Immature natural killer cell (primary cell): Measurements from ENCODE around the gene MBL2. TPM values are rescaled to one million over a fixed set of nuclear protein-coding genes. Genes with fewer than 3 reads are reported as not detected.

ENCODE experiments used
- DNase-seq, 3 donors: peaks; one replicate each; pipeline ENCODE4 v3.0.0; 2022; ENCODE audit warnings: mixed read lengths in 1 of 3
- H3K27ac Mint-ChIP-seq, 6 donors: one replicate each; pipeline ENCODE4 v1.8.0; 2020; ENCODE audit warnings: mixed read lengths in 6 of 6, mild to moderate bottlenecking in 5 of 6, inconsistent platforms in 4 of 6, moderate library complexity in 3 of 6
- H3K27me3 Mint-ChIP-seq, 3 donors: one replicate each; pipeline ENCODE4 v1.8.0; 2020 to 2021; ENCODE audit warnings: low read depth in 3 of 3, mild to moderate bottlenecking in 3 of 3, mixed read lengths in 3 of 3, moderate library complexity in 3 of 3, inconsistent platforms in 1 of 3
- H3K36me3 Mint-ChIP-seq, 3 donors: one replicate each; pipeline ENCODE4 v1.8.0; 2020; ENCODE audit warnings: mixed read lengths in 3 of 3, inconsistent platforms in 2 of 3, mild to moderate bottlenecking in 2 of 3
- H3K4me1 Mint-ChIP-seq, 2 donors: one replicate each; pipeline ENCODE4 v1.8.0; 2020; ENCODE audit warnings: inconsistent platforms in 2 of 2, mild to moderate bottlenecking in 2 of 2, mixed read lengths in 2 of 2, moderate library complexity in 1 of 2
- H3K4me3 Mint-ChIP-seq, 5 donors: one replicate each; pipeline ENCODE4 v1.8.0; 2020; ENCODE audit warnings: mild to moderate bottlenecking in 5 of 5, mixed read lengths in 5 of 5, inconsistent platforms in 3 of 5, moderate library complexity in 3 of 5
- H3K9me3 Mint-ChIP-seq, 6 donors: one replicate each; pipeline ENCODE4 v1.8.0; 2020; ENCODE audit warnings: mild to moderate bottlenecking in 6 of 6, mixed read lengths in 6 of 6, inconsistent platforms in 4 of 6, moderate library complexity in 3 of 6
- polyA plus RNA-seq, 3 donors: library from polyadenylated mRNA; unstranded; fragments of 300-500 nt; fragmentation: Illumina TruSeq; gene quantifications; one replicate each; pipeline ENCODE4 v1.2.3, GENCODE V29; 2021

MBL2 gene
- polyA plus RNA-seq, 3 donors from 2014 or later, result not detected

DNA sequence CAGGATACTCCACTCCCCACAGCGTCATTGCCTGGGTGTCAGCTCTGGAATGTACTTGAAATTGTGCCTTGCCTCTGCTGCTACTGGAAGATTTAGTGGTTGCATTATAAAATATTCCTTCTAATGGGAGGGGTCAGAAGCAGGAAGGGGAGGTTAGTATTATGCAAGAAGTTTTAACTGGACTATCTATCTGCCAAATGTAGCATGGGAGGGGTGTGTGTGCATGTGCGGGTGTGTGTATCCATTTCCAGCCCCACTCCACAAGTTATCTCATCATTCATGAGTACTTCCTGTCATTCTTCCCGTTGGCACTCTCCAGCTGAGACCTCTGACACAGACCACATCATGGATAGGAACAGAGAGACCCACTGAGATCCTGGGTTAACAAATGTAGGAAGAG, 13.4 kb downstream of the MBL2 start:
- H3K27ac Mint-ChIP-seq, result no peak overlapping the region
- no peak overlapping the region for H3K4me3 Mint-ChIP-seq
- H3K9me3 Mint-ChIP-seq, result peaks cover 0 to 8% (median under 1%) of the 10 kb centered on the region in 6 donors
- H3K4me1 Mint-ChIP-seq, result no peaks in the 10 kb centered on the region
- DNase-seq, result no peak
- H3K36me3 Mint-ChIP-seq, result peaks cover 0 to 5% (median 0%) of the 10 kb centered on the region in 3 donors
- peaks cover 0 to 5% (median 3%) of the 10 kb centered on the region in 3 donors for H3K27me3 Mint-ChIP-seq

GRCh38 chr10:52758406-52758805, 14.2 kb downstream of the MBL2 start:
- H3K4me3 Mint-ChIP-seq, result no peak overlapping the region
- H3K4me1 Mint-ChIP-seq, result no peaks in the 10 kb centered on the region
- peaks cover 0 to 8% (median under 1%) of the 10 kb centered on the region in 6 donors for H3K9me3 Mint-ChIP-seq
- no peak overlapping the region for H3K27ac Mint-ChIP-seq
- H3K27me3 Mint-ChIP-seq, result peaks cover 0 to 5% (median 3%) of the 10 kb centered on the region in 3 donors
- peaks cover 0 to 5% (median 0%) of the 10 kb centered on the region in 3 donors for H3K36me3 Mint-ChIP-seq
- no peak for DNase-seq

DNA sequence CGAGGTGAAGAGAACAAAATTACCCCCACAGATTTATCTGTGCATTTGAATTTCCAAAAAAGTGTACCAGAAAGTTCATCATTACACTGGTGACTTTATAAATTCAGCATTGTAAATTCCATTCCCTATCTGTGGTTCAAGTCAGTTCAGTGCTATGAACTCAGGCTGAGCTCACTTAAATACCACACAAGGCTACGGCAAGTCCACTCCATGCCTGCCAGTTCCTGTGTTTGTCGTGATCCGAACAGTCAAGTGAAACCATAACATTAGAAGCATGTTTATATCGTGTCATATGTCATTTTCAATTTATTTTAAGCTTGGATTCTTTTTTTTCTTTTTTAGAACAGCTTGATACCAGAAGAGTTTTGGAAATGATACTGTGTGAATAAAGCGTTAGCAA, 14.8 kb downstream of the MBL2 start:
- H3K9me3 Mint-ChIP-seq, result peaks cover 0 to 8% (median under 1%) of the 10 kb centered on the region in 6 donors
- H3K27ac Mint-ChIP-seq, result no peak overlapping the region
- peaks cover 0 to 5% (median 0%) of the 10 kb centered on the region in 3 donors for H3K36me3 Mint-ChIP-seq
- DNase-seq, result no peak
- H3K4me1 Mint-ChIP-seq, result no peaks in the 10 kb centered on the region
- H3K27me3 Mint-ChIP-seq, result peaks cover 0 to 5% (median 3%) of the 10 kb centered on the region in 3 donors
- H3K4me3 Mint-ChIP-seq, result no peak overlapping the region

DNA sequence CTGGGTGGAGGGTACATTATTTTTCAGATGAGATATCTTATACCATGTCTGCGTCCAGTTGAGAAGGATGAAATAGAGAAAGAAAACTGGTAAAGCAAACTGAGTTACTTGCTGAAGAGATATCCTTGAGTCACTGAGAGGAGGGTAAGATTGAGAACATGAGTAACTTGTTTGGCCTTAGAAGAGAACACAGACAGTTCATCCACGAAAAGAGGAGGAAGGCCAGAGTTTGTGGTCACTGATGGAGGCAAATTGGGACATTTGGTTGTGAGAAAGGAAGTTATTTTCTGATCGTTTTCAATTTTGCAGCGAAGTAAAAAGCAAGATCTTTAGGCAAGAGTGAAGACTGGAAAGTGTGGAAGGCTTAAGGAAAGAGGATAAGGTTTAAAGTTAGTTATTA, 15.6 kb downstream of the MBL2 start:
- no peak for DNase-seq
- Mint-ChIP-seq H3K9me3 (peaks cover 0 to 5% (median 0%) of the 10 kb centered on the region in 6 donors), H3K27ac (no peak overlapping the region), H3K27me3 (peaks cover 0 to 7% (median 0%) of the 10 kb centered on the region in 3 donors), H3K4me1 (no peaks in the 10 kb centered on the region), H3K36me3 (no peaks in the 10 kb centered on the region), H3K4me3 (no peak overlapping the region)

DNA sequence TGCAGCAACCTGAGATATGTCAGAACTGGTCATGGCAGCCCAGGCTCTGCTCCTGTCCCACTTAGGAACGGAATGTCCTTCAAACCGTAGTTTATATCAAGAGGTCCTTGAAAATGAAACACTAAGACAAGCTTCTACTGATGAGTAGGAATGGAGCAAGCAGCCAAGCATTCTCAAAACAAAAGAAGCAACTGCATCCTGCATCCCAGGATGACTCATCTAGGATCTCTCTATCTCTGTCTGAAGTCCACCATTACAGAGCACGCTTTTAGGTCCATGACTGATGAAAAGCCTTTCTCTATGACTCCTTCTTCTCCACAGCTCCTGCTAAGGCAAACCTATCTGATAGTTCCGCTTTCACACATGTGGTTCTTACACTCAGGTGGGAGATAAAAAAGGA, 16.3 kb downstream of the MBL2 start:
- no peaks in the 10 kb centered on the region for H3K36me3 Mint-ChIP-seq
- no peaks in the 10 kb centered on the region for H3K4me1 Mint-ChIP-seq
- DNase-seq, result no peak
- peaks cover 0 to 6% (median under 1%) of the 10 kb centered on the region in 3 donors for H3K27me3 Mint-ChIP-seq
- H3K4me3 Mint-ChIP-seq, result no peak overlapping the region
- peaks cover 0 to 5% (median 0%) of the 10 kb centered on the region in 6 donors for H3K9me3 Mint-ChIP-seq
- H3K27ac Mint-ChIP-seq, result no peak overlapping the region

DNA sequence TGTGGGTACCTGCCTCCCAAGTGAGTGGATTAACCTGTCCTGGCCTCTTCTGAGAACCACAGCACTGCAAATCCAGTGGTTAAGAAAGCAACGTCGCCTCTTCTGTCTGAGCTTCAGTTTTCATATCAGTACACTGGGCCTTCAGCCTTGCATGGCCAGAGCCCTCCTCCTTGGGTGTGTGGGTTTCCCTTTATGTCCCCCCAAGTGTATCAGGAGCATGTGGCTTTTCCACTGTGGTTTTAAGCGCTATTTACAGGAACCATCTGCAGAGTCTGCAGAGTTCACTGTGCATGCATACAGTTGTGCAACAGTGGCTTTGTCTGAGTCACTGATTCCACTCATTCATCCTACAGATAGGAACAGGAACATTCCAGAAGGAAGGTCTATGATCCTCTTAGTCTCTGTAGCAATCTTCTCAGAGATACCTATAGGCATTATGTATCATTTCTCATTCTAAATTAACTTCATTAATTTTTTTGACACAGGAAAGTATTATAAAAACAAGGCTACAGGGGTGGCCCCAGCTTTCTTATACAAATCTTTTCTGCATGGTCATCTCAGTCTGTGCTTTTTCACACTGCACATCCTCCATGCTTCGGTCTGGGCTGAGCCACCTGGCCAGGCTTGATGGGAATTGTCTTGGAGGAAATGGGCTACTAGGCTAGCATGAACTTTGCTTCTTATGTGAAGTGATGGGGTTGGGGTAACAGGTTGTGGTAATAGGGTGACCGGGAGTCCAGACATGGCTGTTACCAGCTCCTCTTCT, 17.1 kb downstream of the MBL2 start:
- no peaks in the 10 kb centered on the region for H3K36me3 Mint-ChIP-seq
- H3K4me1 Mint-ChIP-seq, result no peaks in the 10 kb centered on the region
- H3K4me3 Mint-ChIP-seq, result no peak overlapping the region
- DNase-seq, result no peak
- peaks cover 0 to 6% (median 3%) of the 10 kb centered on the region in 3 donors for H3K27me3 Mint-ChIP-seq
- H3K27ac Mint-ChIP-seq, result no peak overlapping the region
- H3K9me3 Mint-ChIP-seq, result peaks cover 0 to 10% (median 0%) of the 10 kb centered on the region in 6 donors

- H3K4me3 Mint-ChIP-seq, result no peak overlapping the region
- H3K9me3 Mint-ChIP-seq, result peaks cover 0 to 10% (median 5%) of the 10 kb centered on the region in 6 donors
- DNase-seq, result no peak
- H3K36me3 Mint-ChIP-seq, result no peaks in the 10 kb centered on the region
- H3K4me1 Mint-ChIP-seq, result no peaks in the 10 kb centered on the region
- peaks cover 2 to 6% (median 3%) of the 10 kb centered on the region in 3 donors for H3K27me3 Mint-ChIP-seq
- H3K27ac Mint-ChIP-seq, result no peak overlapping the region
Observed at GRCh38 chr10:52752801-52753445, 19.7 kb downstream of the MBL2 start.

- no peaks in the 10 kb centered on the region for H3K36me3 Mint-ChIP-seq
- H3K4me3 Mint-ChIP-seq, result no peak overlapping the region
- H3K27me3 Mint-ChIP-seq, result peaks cover 3 to 6% (median 4%) of the 10 kb centered on the region in 3 donors
- no peak overlapping the region for H3K27ac Mint-ChIP-seq
- DNase-seq, result no peak
- no peaks in the 10 kb centered on the region for H3K4me1 Mint-ChIP-seq
- peaks cover 0 to 13% (median 6%) of the 10 kb centered on the region in 6 donors for H3K9me3 Mint-ChIP-seq
Observed at GRCh38 chr10:52752261-52752660, 20.3 kb downstream of the MBL2 start.

DNA sequence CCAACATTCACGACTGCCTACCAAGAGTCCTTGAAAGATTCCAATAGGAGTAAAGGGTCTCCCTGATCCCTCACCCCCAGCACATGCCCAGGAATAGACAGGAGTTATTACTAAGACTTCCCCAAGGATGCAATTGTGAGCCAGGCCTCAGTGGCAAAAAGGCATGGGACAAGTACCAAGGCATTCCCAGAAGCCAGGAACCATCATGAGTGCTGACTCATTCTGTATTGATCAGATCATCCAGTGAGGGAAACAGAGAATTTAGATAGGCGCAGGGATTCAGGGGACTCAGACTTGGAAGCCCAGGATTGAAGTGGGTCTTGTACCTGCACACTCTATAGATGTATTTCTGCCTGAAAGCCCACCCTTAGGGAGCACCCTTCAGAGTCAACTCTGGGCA, 21.2 kb downstream of the MBL2 start:
- no peaks in the 10 kb centered on the region for H3K36me3 Mint-ChIP-seq
- H3K4me1 Mint-ChIP-seq, result no peaks in the 10 kb centered on the region
- H3K27ac Mint-ChIP-seq, result no peak overlapping the region
- DNase-seq, result no peak
- peaks cover 0 to 20% (median 5%) of the 10 kb centered on the region in 6 donors for H3K9me3 Mint-ChIP-seq
- no peak overlapping the region for H3K4me3 Mint-ChIP-seq
- peaks cover 3 to 4% (median 3%) of the 10 kb centered on the region in 3 donors for H3K27me3 Mint-ChIP-seq

- Mint-ChIP-seq H3K27ac (no peak overlapping the region), H3K9me3 (peaks cover 0 to 20% (median 5%) of the 10 kb centered on the region in 6 donors), H3K4me1 (no peaks in the 10 kb centered on the region), H3K4me3 (no peak overlapping the region), H3K27me3 (peaks cover 3 to 4% (median 3%) of the 10 kb centered on the region in 3 donors), H3K36me3 (no peaks in the 10 kb centered on the region)
- DNase-seq, result no peak
Observed at GRCh38 chr10:52750629-52751028, 22.0 kb downstream of the MBL2 start.

GRCh38 chr10:52747694-52748093, 24.9 kb downstream of the MBL2 start:
- Mint-ChIP-seq H3K4me3 (no peak overlapping the region), H3K27me3 (peaks cover 3 to 4% (median 3%) of the 10 kb centered on the region in 3 donors), H3K4me1 (no peaks in the 10 kb centered on the region), H3K9me3 (peaks cover 0 to 20% (median 5%) of the 10 kb centered on the region in 6 donors), H3K27ac (no peak overlapping the region), H3K36me3 (no peaks in the 10 kb centered on the region)
- no peak for DNase-seq

- peaks cover 0 to 4% (median 1%) of the 10 kb centered on the region in 3 donors for H3K27me3 Mint-ChIP-seq
- no peak overlapping the region for H3K27ac Mint-ChIP-seq
- H3K4me1 Mint-ChIP-seq, result no peaks in the 10 kb centered on the region
- H3K4me3 Mint-ChIP-seq, result no peak overlapping the region
- no peak for DNase-seq
- no peaks in the 10 kb centered on the region for H3K36me3 Mint-ChIP-seq
- H3K9me3 Mint-ChIP-seq, result peaks cover 0 to 20% (median 4%) of the 10 kb centered on the region in 6 donors
Observed at GRCh38 chr10:52746169-52746568, 26.4 kb downstream of the MBL2 start.

GRCh38 chr10:52744057-52744805, 28.4 kb downstream of the MBL2 start:
- no peak for DNase-seq
- Mint-ChIP-seq H3K9me3 (peaks cover 0 to 13% (median 3%) of the 10 kb centered on the region in 6 donors), H3K27me3 (peaks cover 0 to 4% (median 0%) of the 10 kb centered on the region in 3 donors), H3K4me1 (no peaks in the 10 kb centered on the region), H3K4me3 (no peak overlapping the region), H3K27ac (no peak overlapping the region), H3K36me3 (no peaks in the 10 kb centered on the region)

DNA sequence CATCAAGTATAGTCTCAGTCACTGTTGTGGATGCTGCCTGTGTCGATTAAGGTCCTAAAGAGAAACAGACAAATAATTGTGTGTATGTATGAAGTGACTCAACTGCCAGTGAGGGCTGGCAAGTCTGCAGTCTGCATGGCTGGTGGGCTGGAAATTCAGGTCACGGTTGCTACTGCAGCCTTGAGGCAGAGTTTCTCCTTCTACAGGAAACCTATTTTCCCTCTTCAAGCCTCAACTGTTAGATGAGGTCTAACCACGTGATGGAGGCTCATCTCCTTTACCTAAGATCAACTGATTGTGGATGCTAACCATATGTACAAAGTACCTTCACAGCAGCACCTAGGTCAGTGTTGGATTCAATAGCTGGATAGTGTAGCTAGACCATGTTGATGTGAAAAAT, 29.9 kb downstream of the MBL2 start:
- no peak overlapping the region for H3K27ac Mint-ChIP-seq
- peaks cover 0 to 1% (median 0%) of the 10 kb centered on the region in 3 donors for H3K27me3 Mint-ChIP-seq
- peaks cover 0 to 13% (median under 1%) of the 10 kb centered on the region in 6 donors for H3K9me3 Mint-ChIP-seq
- H3K4me3 Mint-ChIP-seq, result no peak overlapping the region
- H3K4me1 Mint-ChIP-seq, result no peaks in the 10 kb centered on the region
- H3K36me3 Mint-ChIP-seq, result no peaks in the 10 kb centered on the region
- DNase-seq, result no peak
